ENCODE data around the gene PTPN23.

DNA sequence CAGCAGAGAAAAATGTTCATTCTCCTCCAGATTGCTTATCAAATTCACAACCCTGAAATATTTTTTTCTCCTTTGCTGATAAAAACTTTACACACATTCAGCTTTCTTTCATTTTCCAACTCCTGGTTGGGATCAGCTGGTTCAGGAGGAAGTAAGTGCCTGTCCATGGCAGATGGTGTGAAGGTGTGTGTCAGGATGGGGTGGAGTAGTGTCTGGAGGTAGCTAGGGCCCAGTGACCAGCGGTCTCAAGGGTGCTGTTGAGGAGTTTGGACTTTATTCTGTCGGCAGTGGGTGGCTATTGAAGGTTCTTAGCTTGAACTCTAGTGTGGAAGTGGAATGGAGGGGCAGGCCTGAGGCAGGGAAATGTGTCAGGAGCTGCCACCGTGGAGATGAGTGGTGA lies 46.9 kb upstream of the PTPN23 start:
- TF ChIP-seq, protein P1, sequence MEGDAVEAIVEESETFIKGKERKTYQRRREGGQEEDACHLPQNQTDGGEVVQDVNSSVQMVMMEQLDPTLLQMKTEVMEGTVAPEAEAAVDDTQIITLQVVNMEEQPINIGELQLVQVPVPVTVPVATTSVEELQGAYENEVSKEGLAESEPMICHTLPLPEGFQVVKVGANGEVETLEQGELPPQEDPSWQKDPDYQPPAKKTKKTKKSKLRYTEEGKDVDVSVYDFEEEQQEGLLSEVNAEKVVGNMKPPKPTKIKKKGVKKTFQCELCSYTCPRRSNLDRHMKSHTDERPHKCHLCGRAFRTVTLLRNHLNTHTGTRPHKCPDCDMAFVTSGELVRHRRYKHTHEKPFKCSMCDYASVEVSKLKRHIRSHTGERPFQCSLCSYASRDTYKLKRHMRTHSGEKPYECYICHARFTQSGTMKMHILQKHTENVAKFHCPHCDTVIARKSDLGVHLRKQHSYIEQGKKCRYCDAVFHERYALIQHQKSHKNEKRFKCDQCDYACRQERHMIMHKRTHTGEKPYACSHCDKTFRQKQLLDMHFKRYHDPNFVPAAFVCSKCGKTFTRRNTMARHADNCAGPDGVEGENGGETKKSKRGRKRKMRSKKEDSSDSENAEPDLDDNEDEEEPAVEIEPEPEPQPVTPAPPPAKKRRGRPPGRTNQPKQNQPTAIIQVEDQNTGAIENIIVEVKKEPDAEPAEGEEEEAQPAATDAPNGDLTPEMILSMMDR (IDR thresholded peaks at IDR 0.05) = no peak
- no peak for TF ChIP-seq POLR2AphosphoS5 (IDR thresholded peaks at IDR 0.05)
